ENCODE data around the gene DNAJC13.

- TF ChIP-seq POLR2AphosphoS5 (IDR thresholded peaks at IDR 0.05) (no peak), POLR2A (IDR thresholded peaks at IDR 0.05) (no peak)
- TF ChIP-seq, protein P1, sequence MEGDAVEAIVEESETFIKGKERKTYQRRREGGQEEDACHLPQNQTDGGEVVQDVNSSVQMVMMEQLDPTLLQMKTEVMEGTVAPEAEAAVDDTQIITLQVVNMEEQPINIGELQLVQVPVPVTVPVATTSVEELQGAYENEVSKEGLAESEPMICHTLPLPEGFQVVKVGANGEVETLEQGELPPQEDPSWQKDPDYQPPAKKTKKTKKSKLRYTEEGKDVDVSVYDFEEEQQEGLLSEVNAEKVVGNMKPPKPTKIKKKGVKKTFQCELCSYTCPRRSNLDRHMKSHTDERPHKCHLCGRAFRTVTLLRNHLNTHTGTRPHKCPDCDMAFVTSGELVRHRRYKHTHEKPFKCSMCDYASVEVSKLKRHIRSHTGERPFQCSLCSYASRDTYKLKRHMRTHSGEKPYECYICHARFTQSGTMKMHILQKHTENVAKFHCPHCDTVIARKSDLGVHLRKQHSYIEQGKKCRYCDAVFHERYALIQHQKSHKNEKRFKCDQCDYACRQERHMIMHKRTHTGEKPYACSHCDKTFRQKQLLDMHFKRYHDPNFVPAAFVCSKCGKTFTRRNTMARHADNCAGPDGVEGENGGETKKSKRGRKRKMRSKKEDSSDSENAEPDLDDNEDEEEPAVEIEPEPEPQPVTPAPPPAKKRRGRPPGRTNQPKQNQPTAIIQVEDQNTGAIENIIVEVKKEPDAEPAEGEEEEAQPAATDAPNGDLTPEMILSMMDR (IDR thresholded peaks at IDR 0.05), result no peak
These were observed 125.3 kb downstream of the DNAJC13 start for GRCh38 chr3:132542577-132542976.

Measured in prostate gland (tissue), 2 donors.